Measurements from ENCODE around the gene COL4A2.

GRCh38 chr13:110351636-110352420, 44.7 kb downstream of the COL4A2 start:
- TF ChIP-seq CTCF (IDR thresholded peaks at IDR 0.05) (no peak), POLR2A (IDR thresholded peaks at IDR 0.05) (no peak)
